Measurements from ENCODE around the gene MAP1LC3B.

DNA sequence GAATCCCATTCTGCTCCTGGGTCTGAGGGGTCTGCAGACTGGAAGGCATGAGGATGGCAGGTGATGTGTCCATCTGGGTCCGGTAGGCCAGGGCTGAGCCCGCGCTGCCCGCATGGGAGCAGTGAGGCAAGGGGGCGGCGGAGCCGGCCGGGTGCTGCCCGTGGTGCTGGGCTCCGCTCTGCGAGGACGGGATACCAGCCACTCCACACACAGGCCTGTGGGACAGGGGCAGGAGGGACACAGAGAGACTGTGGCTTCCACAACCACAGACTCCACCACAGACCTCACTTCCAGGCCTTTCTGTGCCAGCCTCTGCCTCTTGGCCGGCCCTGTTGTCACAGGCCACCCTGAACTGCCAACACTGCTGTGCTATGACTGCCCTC is 25.4 kb downstream of the MAP1LC3B start:
- TF ChIP-seq, protein P1, sequence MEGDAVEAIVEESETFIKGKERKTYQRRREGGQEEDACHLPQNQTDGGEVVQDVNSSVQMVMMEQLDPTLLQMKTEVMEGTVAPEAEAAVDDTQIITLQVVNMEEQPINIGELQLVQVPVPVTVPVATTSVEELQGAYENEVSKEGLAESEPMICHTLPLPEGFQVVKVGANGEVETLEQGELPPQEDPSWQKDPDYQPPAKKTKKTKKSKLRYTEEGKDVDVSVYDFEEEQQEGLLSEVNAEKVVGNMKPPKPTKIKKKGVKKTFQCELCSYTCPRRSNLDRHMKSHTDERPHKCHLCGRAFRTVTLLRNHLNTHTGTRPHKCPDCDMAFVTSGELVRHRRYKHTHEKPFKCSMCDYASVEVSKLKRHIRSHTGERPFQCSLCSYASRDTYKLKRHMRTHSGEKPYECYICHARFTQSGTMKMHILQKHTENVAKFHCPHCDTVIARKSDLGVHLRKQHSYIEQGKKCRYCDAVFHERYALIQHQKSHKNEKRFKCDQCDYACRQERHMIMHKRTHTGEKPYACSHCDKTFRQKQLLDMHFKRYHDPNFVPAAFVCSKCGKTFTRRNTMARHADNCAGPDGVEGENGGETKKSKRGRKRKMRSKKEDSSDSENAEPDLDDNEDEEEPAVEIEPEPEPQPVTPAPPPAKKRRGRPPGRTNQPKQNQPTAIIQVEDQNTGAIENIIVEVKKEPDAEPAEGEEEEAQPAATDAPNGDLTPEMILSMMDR (conservative IDR thresholded peaks at IDR 0.05), result no peak
- TF ChIP-seq EZH2 (IDR thresholded peaks at IDR 0.05; ENCODE audit: low read depth), result no peak
